ENCODE results near the gene STK17B. TPM values are rescaled to one million over a fixed set of nuclear protein-coding genes. Genes with fewer than 3 reads are reported as not detected.

STK17B gene
- total RNA-seq, 1 donor from 2014 or later = 7.9 TPM

GRCh38 chr2:196215376-196215775, 44.0 kb upstream of the STK17B start:
- H3K27me3 Mint-ChIP-seq (ENCODE audit: unreplicated experiment) = no peaks in the 10 kb centered on the region
- no peaks in the 10 kb centered on the region for H3K4me1 Mint-ChIP-seq (ENCODE audit: unreplicated experiment)
- no peak for DNase-seq (ENCODE audit: low spot score)
- TF ChIP-seq CTCF (IDR thresholded peaks at IDR 0.05; ENCODE audit: unreplicated experiment) = no peak
- H3K9me3 Mint-ChIP-seq (ENCODE audit: unreplicated experiment) = no peaks in the 10 kb centered on the region
- H3K36me3 Mint-ChIP-seq (ENCODE audit: low read depth, unreplicated experiment) = peaks cover 26% of the 10 kb centered on the region
- no peak overlapping the region for H3K4me3 Mint-ChIP-seq (ENCODE audit: unreplicated experiment)
- no peak overlapping the region for H3K27ac Mint-ChIP-seq (ENCODE audit: unreplicated experiment)

- peaks cover 33% of the 10 kb centered on the region for H3K36me3 Mint-ChIP-seq (ENCODE audit: low read depth, unreplicated experiment)
- no peak overlapping the region for H3K27ac Mint-ChIP-seq (ENCODE audit: unreplicated experiment)
- no peaks in the 10 kb centered on the region for H3K4me1 Mint-ChIP-seq (ENCODE audit: unreplicated experiment)
- no peak overlapping the region for H3K4me3 Mint-ChIP-seq (ENCODE audit: unreplicated experiment)
- DNase-seq (ENCODE audit: low spot score) = no peak
- H3K9me3 Mint-ChIP-seq (ENCODE audit: unreplicated experiment) = no peaks in the 10 kb centered on the region
- H3K27me3 Mint-ChIP-seq (ENCODE audit: unreplicated experiment) = no peaks in the 10 kb centered on the region
- no peak for TF ChIP-seq CTCF (IDR thresholded peaks at IDR 0.05; ENCODE audit: unreplicated experiment)
Observed at GRCh38 chr2:196214156-196214555, 42.8 kb upstream of the STK17B start.

DNA sequence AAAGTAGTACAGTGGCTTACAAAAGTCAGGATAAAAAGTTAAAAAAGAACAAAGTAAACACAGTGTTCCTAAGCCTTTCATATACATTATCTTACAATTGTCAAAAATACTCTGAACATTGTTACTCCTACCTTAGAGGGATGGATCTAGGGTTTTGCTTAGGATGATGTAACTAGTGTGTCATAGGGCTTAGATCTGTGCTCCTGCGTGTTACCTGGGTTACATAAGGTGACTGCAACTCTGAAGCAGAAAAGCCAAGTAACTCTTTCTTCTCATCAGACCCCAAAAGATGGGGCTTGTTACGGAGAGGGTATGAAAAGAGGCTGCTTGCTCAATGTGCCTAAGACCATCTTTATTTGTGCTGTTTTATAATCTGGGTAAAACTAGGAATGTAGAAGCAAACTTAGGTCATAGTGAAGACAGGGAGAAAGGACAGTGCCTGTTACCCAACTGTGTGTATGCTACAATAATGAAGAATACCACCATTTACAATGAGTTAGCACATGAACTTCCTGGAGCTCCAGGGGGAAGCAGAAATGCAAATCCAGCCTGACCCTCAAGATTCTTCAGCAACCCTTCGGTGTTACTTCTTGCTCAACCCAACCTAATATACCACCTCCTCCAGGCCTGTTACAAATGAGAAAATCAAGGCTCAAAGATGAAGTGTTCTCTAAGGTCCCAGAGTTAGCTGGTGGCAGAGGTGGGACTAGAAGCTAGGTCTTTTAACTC, 42.0 kb upstream of the STK17B start:
- Mint-ChIP-seq H3K4me3 (ENCODE audit: unreplicated experiment) (no peak overlapping the region), H3K4me1 (ENCODE audit: unreplicated experiment) (no peaks in the 10 kb centered on the region)

GRCh38 chr2:196208915-196209314, 37.5 kb upstream of the STK17B start:
- Mint-ChIP-seq H3K4me1 (ENCODE audit: unreplicated experiment) (peaks cover 4% of the 10 kb centered on the region), H3K9me3 (ENCODE audit: unreplicated experiment) (no peaks in the 10 kb centered on the region), H3K4me3 (ENCODE audit: unreplicated experiment) (no peak overlapping the region), H3K36me3 (ENCODE audit: low read depth, unreplicated experiment) (peaks cover 40% of the 10 kb centered on the region), H3K27ac (ENCODE audit: unreplicated experiment) (no peak overlapping the region), H3K27me3 (ENCODE audit: unreplicated experiment) (no peaks in the 10 kb centered on the region)
- no peak for DNase-seq (ENCODE audit: low spot score)
- no peak for TF ChIP-seq CTCF (IDR thresholded peaks at IDR 0.05; ENCODE audit: unreplicated experiment)

More for the DNA sequence above, 42.0 kb upstream of the STK17B start:
- no peak for DNase-seq (ENCODE audit: low spot score)
- H3K9me3 Mint-ChIP-seq (ENCODE audit: unreplicated experiment) = no peaks in the 10 kb centered on the region
- no peaks in the 10 kb centered on the region for H3K27me3 Mint-ChIP-seq (ENCODE audit: unreplicated experiment)
- H3K27ac Mint-ChIP-seq (ENCODE audit: unreplicated experiment) = no peak overlapping the region
- peaks cover 38% of the 10 kb centered on the region for H3K36me3 Mint-ChIP-seq (ENCODE audit: low read depth, unreplicated experiment)
- TF ChIP-seq CTCF (IDR thresholded peaks at IDR 0.05; ENCODE audit: unreplicated experiment) = no peak

- no peaks in the 10 kb centered on the region for H3K27me3 Mint-ChIP-seq (ENCODE audit: unreplicated experiment)
- no peak overlapping the region for H3K27ac Mint-ChIP-seq (ENCODE audit: unreplicated experiment)
- H3K36me3 Mint-ChIP-seq (ENCODE audit: low read depth, unreplicated experiment) = peaks cover 26% of the 10 kb centered on the region
- no peak overlapping the region for H3K4me3 Mint-ChIP-seq (ENCODE audit: unreplicated experiment)
- no peak for TF ChIP-seq CTCF (IDR thresholded peaks at IDR 0.05; ENCODE audit: unreplicated experiment)
- peaks cover 4% of the 10 kb centered on the region for H3K4me1 Mint-ChIP-seq (ENCODE audit: unreplicated experiment)
- no peak for DNase-seq (ENCODE audit: low spot score)
- no peaks in the 10 kb centered on the region for H3K9me3 Mint-ChIP-seq (ENCODE audit: unreplicated experiment)
Observed at GRCh38 chr2:196206804-196207203, 35.4 kb upstream of the STK17B start.

Data from endothelial cell (in vitro differentiated cells).